Vagina (tissue), 2 donors: ENCODE results near the gene TRAPPC2L. TPM values are rescaled to one million over a fixed set of nuclear protein-coding genes. Genes with fewer than 3 reads are reported as not detected.
"Not testable (repeated sequence)": the region's sequence is repeated elsewhere in the genome, so short reads cannot be mapped to it uniquely, and the experiment has no call there.

Experiments used
- DNase-seq, 2 donors: peaks; one replicate each; pipeline ENCODE4 v3.0.0-alpha.2; 2017; ENCODE audit errors: extremely low spot score in 2 of 2
- H3K27ac ChIP-seq: fragments of 200-600 bp; sonication (generic); one replicate; pipeline ENCODE4 v1.5.1; 2019
- H3K27me3 ChIP-seq: fragments of 200-600 bp; sonication (generic); one replicate; pipeline ENCODE4 v1.5.1; 2019
- H3K36me3 ChIP-seq, 2 donors: fragments of 200-600 bp; sonication (generic); one replicate each; pipeline ENCODE4 v1.5.1; 2017 to 2019
- H3K4me1 ChIP-seq: fragments of 200-600 bp; sonication (generic); one replicate; pipeline ENCODE4 v1.5.1; 2019
- H3K4me3 ChIP-seq, 2 donors: fragments of 200-600 bp; sonication (generic); 1 replicate in 1 of 2; 2 replicates in 1 of 2; pipeline ENCODE4 v1.5.1; 2016 to 2019
- H3K9me3 ChIP-seq: fragments of 200-600 bp; sonication (generic); one replicate; pipeline ENCODE4 v1.5.1; 2019
- POLR2A ChIP-seq, 2 donors: fragments of 450-650 bp; IDR thresholded peaks; one replicate each; pipeline ENCODE4 v1.6.1; 2017; ENCODE audit warnings: antibody characterized with exemption in 2 of 2, mild to moderate bottlenecking in 2 of 2, moderate library complexity in 2 of 2
- POLR2AphosphoS5 ChIP-seq, 2 donors: sonication (generic); formaldehyde crosslinking; IDR thresholded peaks; one replicate each; pipeline ENCODE4 v1.9.0; 2017; ENCODE audit warnings: antibody characterized with exemption in 2 of 2, mild to moderate bottlenecking in 2 of 2, low read depth in 1 of 2; ENCODE audit not compliant: insufficient read depth in 1 of 2
- intact Hi-C: fragments of 100-400 bp; cut with DNase I; formaldehyde crosslinking; loops from one replicate; pipeline ENCODE4 v1.15.1; 2023
- total RNA-seq: library from RNA; depleted of rRNA; stranded (reverse); fragments of >200 nt; gene quantifications from one replicate; pipeline ENCODE4 v1.2.3, GENCODE V29; 2016
- TF ChIP-seq, protein P1 (sequence below), 3 experiments: fragments of 450-650 bp in 2 of 3; fragments of 200-600 bp in 1 of 3; sonication (generic) in 1 of 3; IDR thresholded peaks; one replicate each; pipeline ENCODE4 v1.5.1; 2017 to 2019; ENCODE audit warnings: antibody characterized with exemption in 3 of 3, mild to moderate bottlenecking in 2 of 3, moderate library complexity in 2 of 3

The TRAPPC2L gene
- total RNA-seq, 1 donor from 2014 or later: 50.8 TPM

DNA sequence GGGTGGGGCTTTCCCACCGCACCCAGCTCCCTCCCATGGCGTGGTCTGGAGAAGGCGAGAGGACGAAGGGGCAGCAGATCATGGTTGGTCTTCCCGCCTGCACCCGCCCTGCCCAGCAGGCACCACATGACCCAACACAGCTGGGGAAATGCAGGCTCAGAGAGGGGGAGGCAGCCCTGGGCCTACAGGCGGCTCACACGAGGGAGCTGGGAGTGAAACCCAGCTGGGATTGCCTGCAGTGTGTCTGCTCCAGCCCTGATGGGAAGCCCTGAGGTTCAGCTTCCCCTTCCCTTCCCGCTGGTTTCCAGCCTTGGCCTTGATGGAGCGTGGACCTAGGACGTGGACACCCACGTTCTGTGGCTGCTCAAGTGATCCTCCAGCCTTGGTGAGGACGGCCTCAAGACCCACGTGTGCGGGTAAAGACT is 29.5 kb downstream of the TRAPPC2L start:
- Histone ChIP-seq H3K36me3 (no peaks in the 10 kb centered on the region), H3K27ac (peak overlapping the region; percentile 61), H3K27me3 (no peaks in the 10 kb centered on the region), H3K9me3 (no peaks in the 10 kb centered on the region), H3K4me3 (no peak overlapping the region), H3K4me1 (peaks cover 15% of the 10 kb centered on the region)
- TF ChIP-seq POLR2AphosphoS5 (IDR thresholded peaks at IDR 0.05; ENCODE audit: insufficient read depth in 1 of 2, low read depth in 1 of 2) (no peak), POLR2A (IDR thresholded peaks at IDR 0.05) (no peak)
- TF ChIP-seq, protein P1, sequence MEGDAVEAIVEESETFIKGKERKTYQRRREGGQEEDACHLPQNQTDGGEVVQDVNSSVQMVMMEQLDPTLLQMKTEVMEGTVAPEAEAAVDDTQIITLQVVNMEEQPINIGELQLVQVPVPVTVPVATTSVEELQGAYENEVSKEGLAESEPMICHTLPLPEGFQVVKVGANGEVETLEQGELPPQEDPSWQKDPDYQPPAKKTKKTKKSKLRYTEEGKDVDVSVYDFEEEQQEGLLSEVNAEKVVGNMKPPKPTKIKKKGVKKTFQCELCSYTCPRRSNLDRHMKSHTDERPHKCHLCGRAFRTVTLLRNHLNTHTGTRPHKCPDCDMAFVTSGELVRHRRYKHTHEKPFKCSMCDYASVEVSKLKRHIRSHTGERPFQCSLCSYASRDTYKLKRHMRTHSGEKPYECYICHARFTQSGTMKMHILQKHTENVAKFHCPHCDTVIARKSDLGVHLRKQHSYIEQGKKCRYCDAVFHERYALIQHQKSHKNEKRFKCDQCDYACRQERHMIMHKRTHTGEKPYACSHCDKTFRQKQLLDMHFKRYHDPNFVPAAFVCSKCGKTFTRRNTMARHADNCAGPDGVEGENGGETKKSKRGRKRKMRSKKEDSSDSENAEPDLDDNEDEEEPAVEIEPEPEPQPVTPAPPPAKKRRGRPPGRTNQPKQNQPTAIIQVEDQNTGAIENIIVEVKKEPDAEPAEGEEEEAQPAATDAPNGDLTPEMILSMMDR (IDR thresholded peaks at IDR 0.05): no peak
- no peak for DNase-seq
- intact Hi-C loops: no loop called here

DNA sequence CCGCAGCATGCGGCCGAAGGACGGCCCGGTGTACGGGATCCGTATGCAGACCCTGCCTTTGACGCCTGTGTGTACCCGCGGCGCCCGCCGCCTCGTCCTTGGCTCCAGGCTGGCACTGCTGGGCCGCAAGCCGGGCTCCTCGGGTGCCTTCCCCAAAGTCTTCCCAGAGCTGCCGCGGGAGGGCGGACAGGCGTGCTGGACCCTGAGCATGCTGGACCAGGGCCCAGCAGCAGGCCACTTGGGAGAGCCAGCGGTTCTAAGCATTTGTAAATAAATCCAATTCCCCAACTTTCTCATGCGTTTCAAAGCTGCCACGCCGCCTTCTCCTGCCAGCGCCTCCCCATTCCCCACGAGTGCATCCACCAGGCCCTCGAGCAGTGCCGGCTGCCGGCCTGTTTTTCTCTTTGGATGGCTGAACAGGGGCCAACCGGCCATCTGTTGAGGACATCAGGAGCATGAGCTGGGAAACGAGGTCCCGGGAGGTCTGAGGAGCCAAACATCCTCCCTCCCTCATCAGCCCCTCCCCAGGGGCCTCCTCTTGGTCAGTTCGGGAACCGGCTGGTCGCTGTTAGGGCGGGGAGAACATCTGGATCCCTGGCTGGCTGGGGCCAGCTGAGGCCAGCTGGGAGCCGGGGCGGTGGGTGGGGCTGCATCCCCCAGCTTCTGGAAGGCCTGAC is 30.1 kb downstream of the TRAPPC2L start:
- H3K9me3 ChIP-seq: no peaks in the 10 kb centered on the region
- H3K4me3 ChIP-seq: no peak overlapping the region
- H3K4me1 ChIP-seq: peaks cover 10% of the 10 kb centered on the region
- H3K27ac ChIP-seq: peak overlapping the region; percentile 61
- TF ChIP-seq POLR2AphosphoS5 (IDR thresholded peaks at IDR 0.05; ENCODE audit: insufficient read depth in 1 of 2, low read depth in 1 of 2) (peak in 1 of 2 donors; percentile 76), POLR2A (IDR thresholded peaks at IDR 0.05) (no peak)
- TF ChIP-seq, protein P1 (IDR thresholded peaks at IDR 0.05): peak in 1 of 3 experiments; percentile 13
- no peaks in the 10 kb centered on the region for H3K36me3 ChIP-seq
- no peaks in the 10 kb centered on the region for H3K27me3 ChIP-seq
- no peak for DNase-seq
- intact Hi-C loops: no loop called here

DNA sequence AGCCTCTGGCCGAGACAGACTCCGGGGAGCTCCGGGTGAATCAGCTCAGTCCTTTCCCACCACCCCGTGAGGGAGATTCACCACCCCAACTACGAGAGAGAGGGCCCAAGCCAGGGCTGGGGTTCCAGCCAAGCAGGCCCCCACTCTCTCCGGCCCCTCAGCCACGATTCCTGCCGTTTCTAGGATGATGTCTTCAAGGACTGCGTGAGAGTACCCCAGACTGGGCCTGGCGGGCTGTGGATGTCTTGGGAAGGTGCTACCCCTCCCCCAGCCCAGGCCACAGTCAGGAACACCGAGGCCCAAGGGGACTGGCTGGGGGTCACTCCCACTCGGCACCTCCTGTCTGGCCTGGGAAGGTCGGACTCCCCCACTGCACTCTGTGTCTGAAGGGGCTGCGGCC is 31.1 kb downstream of the TRAPPC2L start:
- TF ChIP-seq POLR2AphosphoS5 (IDR thresholded peaks at IDR 0.05; ENCODE audit: insufficient read depth in 1 of 2, low read depth in 1 of 2): no peak
- Histone ChIP-seq H3K4me3 (no peak overlapping the region), H3K36me3 (no peaks in the 10 kb centered on the region), H3K27me3 (no peaks in the 10 kb centered on the region), H3K4me1 (peaks cover 10% of the 10 kb centered on the region), H3K9me3 (no peaks in the 10 kb centered on the region), H3K27ac (peak overlapping the region; percentile 61)
- intact Hi-C loops: no loop called here
- no peak for DNase-seq

DNA sequence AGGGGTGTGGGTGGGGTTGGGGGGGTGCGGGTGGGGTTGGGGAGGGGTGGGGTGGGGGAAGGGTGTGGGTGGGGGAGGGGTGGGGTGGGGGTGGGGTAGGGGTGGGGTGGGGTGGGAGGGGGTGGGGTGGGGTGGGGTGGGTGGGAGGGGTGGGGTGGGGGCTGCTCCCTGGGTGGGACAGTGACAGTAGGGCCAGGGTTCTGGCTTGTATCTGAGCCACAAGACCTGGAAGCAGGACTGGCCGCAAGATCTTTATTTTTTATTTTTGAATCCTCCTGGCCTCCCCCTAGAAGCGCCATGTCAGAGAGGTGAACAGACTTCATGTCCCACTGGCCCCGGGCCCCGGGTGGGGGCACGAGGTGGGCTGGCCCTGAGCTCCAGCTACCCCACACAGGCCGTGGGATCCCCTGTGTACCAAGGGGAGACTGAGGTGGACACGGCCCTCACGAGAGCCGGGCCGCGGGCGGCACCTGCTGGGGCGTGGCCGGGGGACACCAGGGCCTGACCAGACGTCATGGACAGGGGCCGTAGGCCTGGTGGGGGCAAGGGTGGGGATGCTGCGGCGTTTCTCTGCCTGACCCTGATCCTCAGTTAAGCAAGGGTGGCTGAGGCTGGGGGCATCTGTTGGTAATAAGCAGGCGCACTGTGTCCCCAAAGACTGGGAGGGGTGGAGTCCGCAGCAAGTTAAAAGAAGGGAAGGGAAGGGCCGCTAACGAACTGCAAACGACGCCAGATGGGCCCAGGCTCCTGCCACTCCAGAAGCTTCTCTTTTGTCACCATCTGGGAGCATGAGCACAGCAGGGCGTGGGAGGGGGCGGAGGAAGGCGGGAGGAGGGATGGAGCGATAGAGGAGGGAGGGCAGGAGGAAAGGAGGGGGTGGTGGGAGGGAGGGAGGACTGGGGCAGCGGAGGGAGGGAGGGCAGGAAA is 31.8 kb downstream of the TRAPPC2L start:
- Histone ChIP-seq H3K27me3 (no peaks in the 10 kb centered on the region), H3K27ac (peak overlapping the region; percentile 45), H3K4me3 (no peak overlapping the region), H3K9me3 (no peaks in the 10 kb centered on the region), H3K36me3 (no peaks in the 10 kb centered on the region), H3K4me1 (peaks cover 10% of the 10 kb centered on the region)
- intact Hi-C loops: no loop called here
- TF ChIP-seq, protein P1 (IDR thresholded peaks at IDR 0.05): no peak
- no peak for TF ChIP-seq POLR2AphosphoS5 (IDR thresholded peaks at IDR 0.05; ENCODE audit: insufficient read depth in 1 of 2, low read depth in 1 of 2)
- TF ChIP-seq POLR2A (IDR thresholded peaks at IDR 0.05): no peak
- DNase-seq: no peak

DNA sequence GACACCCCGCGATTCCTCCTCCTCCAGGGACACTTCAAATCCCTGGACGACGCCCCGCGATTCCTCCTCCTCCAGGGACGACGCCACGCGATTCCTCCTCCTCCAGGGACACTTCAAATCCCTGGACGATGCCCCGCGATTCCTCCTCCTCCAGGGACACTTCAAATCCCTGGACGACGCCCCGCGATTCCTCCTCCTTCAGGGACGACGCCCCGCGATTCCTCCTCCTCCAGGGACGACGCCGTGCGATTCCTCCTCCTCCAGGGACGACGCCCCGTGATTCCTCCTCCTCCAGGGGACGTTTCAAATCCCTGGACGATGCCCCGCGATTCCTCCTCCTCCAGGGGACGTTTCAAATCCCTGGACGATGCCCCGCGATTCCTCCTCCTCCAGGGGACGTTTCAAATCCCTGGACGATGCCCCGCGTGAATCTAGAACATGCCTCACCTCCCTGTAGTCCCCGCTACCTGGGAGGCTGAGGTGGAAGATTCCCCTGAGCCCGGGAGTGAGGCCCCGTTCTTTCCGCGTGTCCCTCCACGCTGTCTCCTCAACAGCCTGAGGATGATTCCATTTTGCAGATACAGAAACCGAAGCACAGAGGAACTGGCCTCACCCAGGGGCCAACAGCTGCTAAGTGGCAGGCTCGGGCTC is 32.9 kb downstream of the TRAPPC2L start:
- DNase-seq, H3K4me3 ChIP-seq, H3K27me3 ChIP-seq, intact Hi-C loops, H3K36me3 ChIP-seq, H3K27ac ChIP-seq, H3K4me1 ChIP-seq, H3K9me3 ChIP-seq: not testable (repeated sequence)
